PC-3 (cell line): ENCODE results near the gene NAA25. TPM values are rescaled to one million over a fixed set of nuclear protein-coding genes. Genes with fewer than 3 reads are reported as not detected.

ENCODE experiments used
- ATAC-seq: fragments of 200-7000 bp; cut with Tn5 transposase; 2 replicates; pipeline ENCODE4 v1.9.1; 2020; ENCODE audit warnings: mild to moderate bottlenecking, moderate library complexity
- BruUV-seq: library from RNA; stranded (reverse); fragments of 400-500 nt; replicated peaks from 2 replicates; lab custom pipeline; 2021; lab: Mats Ljungman, UMichigan
- CTCF ChIA-PET: fragments of 300-600 bp; sonication (Branson Sonifier 250); formaldehyde crosslinking; loops from one replicate; lab custom pipeline; 2022; ENCODE audit warnings: antibody characterized with exemption; lab: Charles Lee
- POLR2A ChIA-PET: fragments of 300-600 bp; sonication (Branson Sonifier 250); formaldehyde crosslinking; loops from one replicate; lab custom pipeline; 2022; ENCODE audit warnings: antibody characterized with exemption; ENCODE audit not compliant: unreplicated experiment; lab: Charles Lee
- DNase-seq: peaks from one replicate; pipeline ENCODE4 v3.0.0-alpha.2; 2015
- H2AFZ ChIP-seq: fragments of 300-600 bp; sonication (generic); 2 replicates; pipeline ENCODE4 v1.6.0; 2016; ENCODE audit warnings: antibody characterized with exemption, low read length
- H3F3A ChIP-seq: fragments of 300-600 bp; sonication (generic); one replicate; pipeline ENCODE4 v1.6.0; 2017; ENCODE audit warnings: antibody characterized with exemption, low read length, control low read depth, mild to moderate bottlenecking; ENCODE audit not compliant: unreplicated experiment
- H3K27ac ChIP-seq: fragments of 300-600 bp; sonication (generic); 2 replicates; pipeline ENCODE4 v1.5.1; 2016; ENCODE audit warnings: mild to moderate bottlenecking, low read length
- H3K27me3 ChIP-seq: fragments of 300-600 bp; sonication (generic); 2 replicates; pipeline ENCODE4 v1.6.1; 2016; ENCODE audit warnings: low read length, mixed read lengths
- H3K36me3 ChIP-seq: fragments of 300-600 bp; sonication (generic); 2 replicates; pipeline ENCODE4 v1.6.1; 2016; ENCODE audit warnings: low read depth, mixed run types, low read length, mixed read lengths
- H3K4me1 ChIP-seq: fragments of 300-600 bp; sonication (generic); 2 replicates; pipeline ENCODE4 v1.5.1; 2016; ENCODE audit warnings: low read length; ENCODE audit not compliant: insufficient read depth
- H3K4me2 ChIP-seq: fragments of 300-600 bp; sonication (generic); 2 replicates; pipeline ENCODE4 v1.6.0; 2016; ENCODE audit warnings: low read length
- H3K4me3 ChIP-seq: fragments of 300-600 bp; sonication (generic); 2 replicates; pipeline ENCODE4 v1.5.1; 2016; ENCODE audit warnings: mild to moderate bottlenecking, low read length, mixed read lengths
- H3K79me2 ChIP-seq: fragments of 300-600 bp; sonication (generic); 2 replicates; pipeline ENCODE4 v1.6.1; 2017; ENCODE audit warnings: low read length, mixed read lengths
- H3K9ac ChIP-seq: fragments of 300-600 bp; sonication (generic); 2 replicates; pipeline ENCODE4 v1.6.0; 2016; ENCODE audit warnings: mild to moderate bottlenecking, low read length
- H3K9me2 ChIP-seq: fragments of 300-600 bp; sonication (generic); replicated peaks from 2 replicates; pipeline ENCODE4 v1.6.1; 2016; ENCODE audit warnings: mixed run types, low read length, mixed read lengths
- H3K9me3 ChIP-seq: fragments of 300-600 bp; sonication (generic); 2 replicates; pipeline ENCODE4 v1.6.1; 2016; ENCODE audit warnings: low read length, mixed read lengths
- H4K20me1 ChIP-seq: fragments of 300-600 bp; sonication (generic); 2 replicates; pipeline ENCODE4 v1.6.1; 2016; ENCODE audit warnings: low read length, mixed read lengths
- EZH2 ChIP-seq: fragments of 300-600 bp; sonication (generic); IDR thresholded peaks from one replicate; pipeline ENCODE4 v1.6.1; 2017; ENCODE audit warnings: antibody characterized with exemption, mild to moderate bottlenecking, low read length; ENCODE audit not compliant: unreplicated experiment
- EZH2phosphoT487 ChIP-seq: fragments of 300-600 bp; sonication (generic); IDR thresholded peaks from 2 replicates; pipeline ENCODE4 v1.6.1; 2018; ENCODE audit warnings: mild to moderate bottlenecking, antibody characterized with exemption, low read length, borderline replicate concordance
- intact Hi-C: fragments of 100-400 bp; cut with micrococcal nuclease; formaldehyde crosslinking; loops from 2 replicates; pipeline ENCODE4 v1.9.0; 2023
- total RNA-seq: library from RNA; depleted of rRNA; stranded (reverse); fragments of >200 nt; gene quantifications from 2 replicates; pipeline ENCODE4 v1.2.3, GENCODE V29; 2014
- TF ChIP-seq, protein P1 (sequence below): fragments of 300-600 bp; sonication (generic); conservative IDR thresholded peaks from 2 replicates; pipeline ENCODE4 v1.5.1; 2017; ENCODE audit warnings: antibody characterized with exemption, low read depth, mild to moderate bottlenecking, low read length

NAA25 gene
- total RNA-seq, 1 experiment from 2014 or later: 33.3 TPM

DNA sequence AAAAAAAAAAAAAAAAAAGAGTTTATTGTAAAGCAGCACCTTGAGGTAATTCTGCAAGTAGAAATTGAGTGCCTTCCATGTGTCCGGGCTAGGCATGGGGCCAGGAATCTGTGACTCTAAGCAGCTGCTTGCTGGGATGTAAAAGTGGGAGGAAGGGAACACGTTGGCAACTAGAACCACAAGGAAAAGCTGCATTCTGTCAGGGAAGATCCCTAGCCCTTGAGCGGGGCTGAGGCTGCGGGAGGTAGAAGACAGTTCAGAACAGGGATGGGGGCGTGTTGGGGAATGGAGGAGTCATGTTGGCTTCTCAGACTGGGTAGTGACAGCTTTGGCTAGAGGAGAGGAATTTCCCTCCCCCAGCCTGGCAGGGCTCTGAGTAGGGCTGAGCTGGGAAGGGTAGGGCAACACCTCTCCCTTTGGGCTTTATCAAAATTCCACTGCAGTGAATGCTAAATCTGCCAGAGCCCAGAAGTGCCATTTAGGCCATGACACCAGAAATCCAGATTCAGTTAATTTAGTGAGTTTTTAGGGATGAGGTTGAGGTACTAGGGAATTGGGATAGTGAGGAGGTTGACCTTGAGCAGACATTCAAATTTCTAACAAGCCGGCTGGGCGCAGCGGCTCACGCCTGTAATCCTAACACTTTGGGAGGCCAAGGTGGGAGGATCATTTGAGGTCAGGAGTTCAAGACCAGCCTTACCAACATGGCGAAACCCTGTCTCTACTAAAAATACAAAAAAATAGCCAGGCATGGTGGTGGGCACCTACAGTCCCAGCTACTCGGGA lies 13.4 kb upstream of the NAA25 start:
- Histone ChIP-seq H3K9ac (peak overlapping the region; percentile 5; the same call in 1 of the 2 replicates), H2AFZ (peak overlapping the region; percentile 40), H3K9me2 (no peaks in the 10 kb centered on the region), H3F3A (peaks cover 6% of the 10 kb centered on the region), H3K36me3 (no peaks in the 10 kb centered on the region), H3K4me2 (peak overlapping the region; percentile 40), H3K4me3 (peak overlapping the region; percentile 9; the same call in 1 of the 2 replicates), H3K79me2 (peaks cover 16% of the 10 kb centered on the region), H4K20me1 (no peaks in the 10 kb centered on the region), H3K9me3 (no peaks in the 10 kb centered on the region), H3K27ac (peak overlapping the region; percentile 64), H3K27me3 (no peaks in the 10 kb centered on the region), H3K4me1 (peaks cover 36% of the 10 kb centered on the region)
- ChIA-PET CTCF (interaction anchor here (1.0 kb wide), 1 partner anchor 10 kb away, joined by 17 read pairs; no protein-coding TSS in a partner anchor), POLR2A (interaction anchor here (0.5 to 0.8 kb wide), 3 partner anchors 8 to 45 kb away, joined by 5 to 13 read pairs (median 13); no protein-coding TSS in a partner anchor)
- DNase-seq (peak; percentile 85), ATAC-seq (peak; percentile 32)
- TF ChIP-seq, protein P1, sequence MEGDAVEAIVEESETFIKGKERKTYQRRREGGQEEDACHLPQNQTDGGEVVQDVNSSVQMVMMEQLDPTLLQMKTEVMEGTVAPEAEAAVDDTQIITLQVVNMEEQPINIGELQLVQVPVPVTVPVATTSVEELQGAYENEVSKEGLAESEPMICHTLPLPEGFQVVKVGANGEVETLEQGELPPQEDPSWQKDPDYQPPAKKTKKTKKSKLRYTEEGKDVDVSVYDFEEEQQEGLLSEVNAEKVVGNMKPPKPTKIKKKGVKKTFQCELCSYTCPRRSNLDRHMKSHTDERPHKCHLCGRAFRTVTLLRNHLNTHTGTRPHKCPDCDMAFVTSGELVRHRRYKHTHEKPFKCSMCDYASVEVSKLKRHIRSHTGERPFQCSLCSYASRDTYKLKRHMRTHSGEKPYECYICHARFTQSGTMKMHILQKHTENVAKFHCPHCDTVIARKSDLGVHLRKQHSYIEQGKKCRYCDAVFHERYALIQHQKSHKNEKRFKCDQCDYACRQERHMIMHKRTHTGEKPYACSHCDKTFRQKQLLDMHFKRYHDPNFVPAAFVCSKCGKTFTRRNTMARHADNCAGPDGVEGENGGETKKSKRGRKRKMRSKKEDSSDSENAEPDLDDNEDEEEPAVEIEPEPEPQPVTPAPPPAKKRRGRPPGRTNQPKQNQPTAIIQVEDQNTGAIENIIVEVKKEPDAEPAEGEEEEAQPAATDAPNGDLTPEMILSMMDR: no peak
- TF ChIP-seq EZH2: no peak
- no peak for TF ChIP-seq EZH2phosphoT487
- BruUV-seq: no TSS peak
- intact Hi-C loops: loop anchor here (2.0 kb wide), 1 partner anchor 27 kb away; no protein-coding TSS in a partner anchor

DNA sequence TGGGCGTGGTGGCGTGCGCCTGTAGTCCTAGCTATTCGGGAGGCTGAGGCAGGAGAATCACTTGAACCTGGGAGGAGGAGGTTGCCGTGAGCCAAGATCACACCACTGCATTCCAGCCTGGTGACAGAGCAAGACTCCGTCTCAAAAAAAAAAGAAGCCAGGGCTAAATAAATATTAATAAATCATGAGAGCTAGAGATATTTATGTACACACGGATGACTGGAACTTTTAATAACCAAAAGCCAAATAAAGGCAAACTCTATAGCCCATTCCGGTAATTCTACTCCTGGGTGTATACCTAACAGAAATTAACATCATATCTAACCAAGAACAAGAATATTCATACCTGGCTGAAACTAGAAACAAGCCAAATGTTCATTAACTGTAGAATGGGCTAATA lies 9.1 kb upstream of the NAA25 start:
- BruUV-seq: no TSS peak
- Histone ChIP-seq H3F3A (peaks cover 10% of the 10 kb centered on the region), H4K20me1 (no peaks in the 10 kb centered on the region), H3K9ac (peak overlapping the region; percentile 34), H3K79me2 (no peaks in the 10 kb centered on the region), H3K4me3 (no peak overlapping the region), H2AFZ (no peak overlapping the region), H3K9me3 (no peaks in the 10 kb centered on the region), H3K27me3 (no peaks in the 10 kb centered on the region), H3K9me2 (no peaks in the 10 kb centered on the region), H3K4me2 (peak overlapping the region; percentile 62), H3K4me1 (peaks cover 39% of the 10 kb centered on the region), H3K27ac (peak overlapping the region; percentile 77), H3K36me3 (no peaks in the 10 kb centered on the region)
- DNase-seq (peak; percentile 96), ATAC-seq (peak; percentile 68)
- CTCF ChIA-PET: interaction anchor here (0.6 kb wide), 1 partner anchor 13 kb away, joined by 3 read pairs; no protein-coding TSS in a partner anchor
- TF ChIP-seq, protein P1: no peak
- TF ChIP-seq EZH2 (no peak), EZH2phosphoT487 (no peak)
- intact Hi-C loops: no loop called here
- POLR2A ChIA-PET: interaction anchor here (0.6 kb wide), 1 partner anchor 31 kb away, joined by 9 read pairs; no protein-coding TSS in a partner anchor
